HEK293T (cell line): ENCODE results near the gene JCHAIN.

Experiments used
- CTCF ChIA-PET: fragments of 350-600 bp; formaldehyde crosslinking; extraction: SDS; loops from one replicate; lab custom pipeline; 2021; ENCODE audit warnings: antibody characterized with exemption, inconsistent platforms; lab: Yijun Ruan, JAX
- POLR2A ChIA-PET: fragments of 350-600 bp; formaldehyde crosslinking; extraction: SDS; loops from one replicate; lab custom pipeline; 2020; ENCODE audit warnings: antibody characterized with exemption, inconsistent platforms; lab: Yijun Ruan, JAX
- DNase-seq: peaks from one replicate; pipeline ENCODE4 v3.0.0; 2012; ENCODE audit warnings: mixed read lengths; ENCODE audit errors: extremely low spot score
- ARNT ChIP-seq: fragments of 450-650 bp; IDR thresholded peaks from 2 replicates; pipeline ENCODE4 v1.6.1; 2017; ENCODE audit warnings: mild to moderate bottlenecking
- BHLHE40 ChIP-seq: fragments of 450-650 bp; IDR thresholded peaks from 2 replicates; pipeline ENCODE4 v1.6.1; 2016; ENCODE audit warnings: mild to moderate bottlenecking, moderate library complexity, borderline replicate concordance
- CTBP1 ChIP-seq: fragments of 450-650 bp; IDR thresholded peaks from 2 replicates; pipeline ENCODE4 v1.6.1; 2016; ENCODE audit warnings: borderline replicate concordance
- ELF4 ChIP-seq: fragments of 450-650 bp; IDR thresholded peaks from 2 replicates; pipeline ENCODE4 v1.6.1; 2017; ENCODE audit warnings: antibody characterized with exemption
- FOXA1 ChIP-seq: fragments of 450-650 bp; IDR thresholded peaks from 2 replicates; pipeline ENCODE4 v1.6.1; 2016; ENCODE audit warnings: mild to moderate bottlenecking
- FOXK2 ChIP-seq: fragments of 450-650 bp; IDR thresholded peaks from 2 replicates; pipeline ENCODE4 v1.6.1; 2016; ENCODE audit warnings: mild to moderate bottlenecking
- FOXM1 ChIP-seq: fragments of 450-650 bp; IDR thresholded peaks from 2 replicates; pipeline ENCODE4 v1.6.1; 2017; ENCODE audit warnings: mild to moderate bottlenecking, borderline replicate concordance
- HDGF ChIP-seq: fragments of 450-650 bp; IDR thresholded peaks from 2 replicates; pipeline ENCODE4 v1.6.1; 2017; ENCODE audit warnings: antibody characterized with exemption, borderline replicate concordance
- L3MBTL2 ChIP-seq: fragments of 450-650 bp; conservative IDR thresholded peaks from 2 replicates; pipeline ENCODE4 v1.6.1; 2016; ENCODE audit warnings: mild to moderate bottlenecking
- LEF1 ChIP-seq: fragments of 450-650 bp; IDR thresholded peaks from 2 replicates; pipeline ENCODE4 v1.6.1; 2017; ENCODE audit warnings: mild to moderate bottlenecking, borderline replicate concordance
- NFRKB ChIP-seq: fragments of 450-650 bp; IDR thresholded peaks from 2 replicates; pipeline ENCODE4 v1.6.1; 2016; ENCODE audit warnings: mild to moderate bottlenecking, moderate library complexity
- PKNOX1 ChIP-seq: fragments of 450-650 bp; IDR thresholded peaks from 2 replicates; pipeline ENCODE4 v1.6.1; 2016
- SP1 ChIP-seq: fragments of 450-650 bp; IDR thresholded peaks from 2 replicates; pipeline ENCODE4 v1.6.1; 2017
- SUZ12 ChIP-seq: fragments of 450-650 bp; IDR thresholded peaks from 2 replicates; pipeline ENCODE4 v1.6.1; 2016; ENCODE audit warnings: mild to moderate bottlenecking
- TARDBP ChIP-seq: fragments of 450-650 bp; IDR thresholded peaks from 2 replicates; pipeline ENCODE4 v1.6.1; 2016
- ZNF384 ChIP-seq: fragments of 450-650 bp; IDR thresholded peaks from 2 replicates; pipeline ENCODE4 v1.6.1; 2016

Gene JCHAIN

GRCh38 chr4:70640192-70640591 lies 26.1 kb downstream of the JCHAIN start:
- POLR2A ChIA-PET: no interaction called here
- no peak for DNase-seq
- CTCF ChIA-PET: no interaction called here
- TF ChIP-seq NFRKB (no peak), FOXM1 (no peak), L3MBTL2 (no peak), SP1 (no peak), BHLHE40 (no peak), ELF4 (no peak), LEF1 (no peak), CTBP1 (no peak), TARDBP (no peak), SUZ12 (no peak), ARNT (no peak), PKNOX1 (no peak), ZNF384 (no peak), FOXA1 (no peak), FOXK2 (no peak), HDGF (no peak)

GRCh38 chr4:70637239-70637913 lies 28.9 kb downstream of the JCHAIN start:
- TF ChIP-seq BHLHE40: no peak
- TF ChIP-seq HDGF: no peak
- no peak for TF ChIP-seq SUZ12
- no peak for TF ChIP-seq TARDBP
- TF ChIP-seq LEF1: no peak
- TF ChIP-seq PKNOX1: no peak
- no peak for TF ChIP-seq FOXM1
- no peak for TF ChIP-seq FOXA1
- POLR2A ChIA-PET: no interaction called here
- CTCF ChIA-PET: interaction anchor here (0.6 kb wide), 1 partner anchor 1666 kb away, joined by 4 read pairs; no protein-coding TSS in a partner anchor
- no peak for DNase-seq

GRCh38 chr4:70634482-70634881 lies 31.8 kb downstream of the JCHAIN start:
- ChIA-PET POLR2A (no interaction called here), CTCF (no interaction called here)
- no peak for DNase-seq
- TF ChIP-seq ELF4: no peak

GRCh38 chr4:70632028-70632427 lies 34.3 kb downstream of the JCHAIN start:
- ChIA-PET POLR2A (no interaction called here), CTCF (no interaction called here)
- DNase-seq: no peak
- TF ChIP-seq PKNOX1 (no peak), FOXA1 (no peak), SUZ12 (no peak), FOXM1 (no peak), ARNT (no peak), TARDBP (no peak), L3MBTL2 (no peak), LEF1 (no peak), SP1 (no peak), ELF4 (no peak), CTBP1 (no peak), ZNF384 (no peak), NFRKB (no peak), BHLHE40 (no peak), FOXK2 (no peak), HDGF (no peak)

GRCh38 chr4:70630162-70630561 lies 36.1 kb downstream of the JCHAIN start:
- no peak for DNase-seq
- no peak for TF ChIP-seq CTBP1
- TF ChIP-seq TARDBP: no peak
- TF ChIP-seq ARNT: no peak
- TF ChIP-seq FOXK2: no peak
- TF ChIP-seq L3MBTL2: no peak
- TF ChIP-seq ZNF384: no peak
- TF ChIP-seq SUZ12: no peak
- no peak for TF ChIP-seq ELF4
- TF ChIP-seq LEF1: no peak
- no peak for TF ChIP-seq FOXA1
- TF ChIP-seq SP1: no peak
- TF ChIP-seq FOXM1: no peak
- no peak for TF ChIP-seq BHLHE40
- no peak for TF ChIP-seq HDGF
- no peak for TF ChIP-seq NFRKB
- ChIA-PET POLR2A (no interaction called here), CTCF (no interaction called here)

- POLR2A ChIA-PET: no interaction called here
- no peak for DNase-seq
- CTCF ChIA-PET: interaction anchor here (0.6 kb wide), 1 partner anchor 27 kb away, joined by 4 read pairs; no protein-coding TSS in a partner anchor
- TF ChIP-seq SUZ12 (no peak), FOXA1 (no peak), HDGF (no peak), NFRKB (no peak), LEF1 (no peak), ARNT (no peak), CTBP1 (no peak), ZNF384 (no peak), L3MBTL2 (no peak), PKNOX1 (no peak), SP1 (no peak), TARDBP (no peak), FOXK2 (no peak), ELF4 (no peak), FOXM1 (no peak), BHLHE40 (no peak)
Observed at GRCh38 chr4:70629469-70630090, 36.7 kb downstream of the JCHAIN start.
